Trophoblast cell (in vitro differentiated cells and primary cell): ENCODE results near the gene MGAT3.
"Not testable (repeated sequence)": the region's sequence is repeated elsewhere in the genome, so short reads cannot be mapped to it uniquely, and the experiment has no call there.

Experiments used
- DNase-seq, 2 donors: peaks; one replicate each; pipeline ENCODE4 v3.0.0-alpha.2; 2016
- H2AFZ ChIP-seq: 2 replicates; pipeline ENCODE4 v1.6.1; 2013; ENCODE audit warnings: low read length, moderate library complexity, mild to moderate bottlenecking; ENCODE audit not compliant: insufficient read depth, poor library complexity
- H2AK5ac ChIP-seq: 2 replicates; pipeline ENCODE4 v1.6.1; 2013; ENCODE audit warnings: mild to moderate bottlenecking, low read length
- H2BK120ac ChIP-seq: 2 replicates; pipeline ENCODE4 v1.6.1; 2013; ENCODE audit warnings: low read length, mild to moderate bottlenecking, moderate library complexity; ENCODE audit not compliant: insufficient read depth, poor library complexity
- H2BK12ac ChIP-seq: 2 replicates; pipeline ENCODE4 v1.6.1; 2013; ENCODE audit warnings: mild to moderate bottlenecking, low read length, moderate library complexity
- H2BK5ac ChIP-seq: 2 replicates; pipeline ENCODE4 v1.6.1; 2013; ENCODE audit warnings: low read length, low read depth, moderate library complexity, mild to moderate bottlenecking; ENCODE audit not compliant: poor library complexity
- H3K14ac ChIP-seq: 2 replicates; pipeline ENCODE4 v1.6.1; 2013; ENCODE audit warnings: mild to moderate bottlenecking, low read length
- H3K18ac ChIP-seq: 2 replicates; pipeline ENCODE4 v1.6.1; 2013; ENCODE audit warnings: mild to moderate bottlenecking, low read length
- H3K23ac ChIP-seq: 2 replicates; pipeline ENCODE4 v1.6.1; 2013; ENCODE audit warnings: low read length
- H3K27ac ChIP-seq: 2 replicates; pipeline ENCODE4 v1.5.1; 2013; ENCODE audit warnings: low read depth, mild to moderate bottlenecking, inconsistent platforms, low read length, moderate library complexity
- H3K27me3 ChIP-seq: 2 replicates; pipeline ENCODE4 v1.6.1; 2013; ENCODE audit warnings: inconsistent platforms, mild to moderate bottlenecking, low read length, moderate library complexity; ENCODE audit not compliant: insufficient read depth
- H3K36me3 ChIP-seq, 2 experiments: 1 replicate in 1 of 2; 2 replicates in 1 of 2; pipeline ENCODE4 v1.6.1; 2013; ENCODE audit warnings: low read length in 2 of 2, mild to moderate bottlenecking in 2 of 2, moderate library complexity in 1 of 2; ENCODE audit not compliant: insufficient read depth in 2 of 2, control insufficient read depth in 1 of 2
- H3K4ac ChIP-seq: 2 replicates; pipeline ENCODE4 v1.6.1; 2013; ENCODE audit warnings: low read depth, mild to moderate bottlenecking, low read length, moderate library complexity
- H3K4me1 ChIP-seq, 2 experiments: 1 replicate in 1 of 2; 2 replicates in 1 of 2; pipeline ENCODE4 v1.6.1; 2013; ENCODE audit warnings: low read length in 2 of 2, mild to moderate bottlenecking in 2 of 2, moderate library complexity in 1 of 2; ENCODE audit not compliant: insufficient read depth in 2 of 2, control insufficient read depth in 1 of 2
- H3K4me2 ChIP-seq: 2 replicates; pipeline ENCODE4 v1.6.1; 2013; ENCODE audit warnings: inconsistent platforms, mild to moderate bottlenecking, low read length, moderate library complexity
- H3K4me3 ChIP-seq: 2 replicates; pipeline ENCODE4 v1.5.1; 2013; ENCODE audit warnings: mild to moderate bottlenecking, low read depth, low read length, inconsistent platforms
- H3K79me1 ChIP-seq: one replicate; pipeline ENCODE4 v1.6.1; 2013; ENCODE audit warnings: low read length
- H3K79me2 ChIP-seq: 2 replicates; pipeline ENCODE4 v1.6.1; 2013; ENCODE audit warnings: low read length, mild to moderate bottlenecking; ENCODE audit not compliant: control insufficient read depth, insufficient read depth, poor library complexity
- H3K9ac ChIP-seq: 2 replicates; pipeline ENCODE4 v1.6.1; 2013; ENCODE audit warnings: mild to moderate bottlenecking, low read length
- H3K9me3 ChIP-seq: 2 replicates; pipeline ENCODE4 v1.6.1; 2013; ENCODE audit warnings: low read depth, mild to moderate bottlenecking, control low read depth, inconsistent platforms, low read length; ENCODE audit not compliant: insufficient read depth
- H4K12ac ChIP-seq: 2 replicates; pipeline ENCODE4 v1.6.1; 2013; ENCODE audit warnings: low read depth, mild to moderate bottlenecking, low read length, moderate library complexity
- H4K8ac ChIP-seq: 2 replicates; pipeline ENCODE4 v1.6.1; 2013; ENCODE audit warnings: low read depth, mild to moderate bottlenecking, low read length, moderate library complexity
- H4K91ac ChIP-seq: one replicate; pipeline ENCODE4 v1.6.1; 2013; ENCODE audit warnings: low read depth, mild to moderate bottlenecking, low read length, moderate library complexity
- WGBS: extraction: QIAGEN DNeasy Blood & Tissue Kit; methylation state at CpG from one replicate; pipeline ENCODE4 v1.1.7; 2013; ENCODE audit warnings: missing lambda C conversion rate; ENCODE audit not compliant: insufficient read length, insufficient coverage; ENCODE audit errors: extremely low coverage; 5-methylcytosine and 5-hydroxymethylcytosine counted together

The MGAT3 gene

DNA sequence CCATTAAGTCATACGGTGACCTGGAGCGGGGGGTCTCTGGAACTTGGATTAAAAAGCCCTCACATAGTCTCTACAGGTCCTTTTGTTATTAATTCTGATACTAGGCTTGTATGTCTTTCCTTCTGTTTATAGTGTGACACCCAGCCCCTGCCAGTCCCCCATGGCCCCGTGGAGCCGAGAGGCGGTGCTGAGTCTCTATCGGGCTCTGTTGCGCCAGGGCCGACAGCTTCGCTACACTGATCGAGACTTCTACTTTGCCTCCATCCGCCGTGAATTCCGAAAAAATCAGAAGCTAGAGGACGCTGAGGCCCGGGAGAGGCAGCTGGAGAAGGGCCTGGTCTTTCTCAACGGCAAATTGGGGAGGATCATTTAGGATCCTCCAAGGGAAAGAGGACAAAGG is 47.3 kb downstream of the MGAT3 start:
- no peak overlapping the region for H3K27ac ChIP-seq
- H3K4ac ChIP-seq, result no peak overlapping the region
- DNase-seq, result no peak

DNA sequence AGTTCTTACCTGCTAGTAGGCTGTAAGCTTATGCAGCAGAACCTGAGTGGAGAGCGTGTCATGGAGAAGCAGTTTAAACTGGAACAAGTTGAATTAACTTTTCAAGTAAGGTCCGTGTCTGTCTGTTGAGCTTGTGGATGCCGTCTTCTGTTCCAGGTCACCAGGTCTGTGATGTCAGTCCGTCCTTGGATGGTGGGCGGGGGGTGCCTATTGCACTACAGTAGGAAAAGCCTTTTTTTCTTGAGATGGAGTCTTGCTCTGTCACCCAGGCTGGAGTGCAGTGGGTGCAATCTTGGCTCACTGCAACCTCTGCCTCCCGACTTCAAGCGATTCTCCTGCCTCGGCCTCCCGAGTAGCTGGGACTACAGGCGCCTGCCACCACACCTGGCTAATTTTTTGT is 50.2 kb downstream of the MGAT3 start:
- H3K9me3 ChIP-seq, H3K27me3 ChIP-seq, H4K8ac ChIP-seq, H2AFZ ChIP-seq, H3K9ac ChIP-seq, H3K4me1 ChIP-seq, H2AK5ac ChIP-seq, H3K14ac ChIP-seq, H4K12ac ChIP-seq, H3K4ac ChIP-seq, H3K4me2 ChIP-seq, H3K18ac ChIP-seq, H3K27ac ChIP-seq, DNase-seq, H3K79me1 ChIP-seq, H2BK5ac ChIP-seq, H3K23ac ChIP-seq, H2BK120ac ChIP-seq, H4K91ac ChIP-seq, H3K4me3 ChIP-seq, H3K79me2 ChIP-seq, H2BK12ac ChIP-seq: not testable (repeated sequence)
- peaks cover 46 to 59% of the 10 kb centered on the region in 2 experiments for H3K36me3 ChIP-seq
- no CpG with 5 or more reads among the region's 10 CpGs for WGBS

More for the DNA sequence above, 47.3 kb downstream of the MGAT3 start:
- H3K79me1 ChIP-seq, result peaks cover 8% of the 10 kb centered on the region
- H3K9me3 ChIP-seq, result peaks cover 1% of the 10 kb centered on the region
- H2BK120ac ChIP-seq, result no peak overlapping the region
- no peak overlapping the region for H2BK12ac ChIP-seq
- peaks cover 8 to 9% of the 10 kb centered on the region in 2 experiments for H3K4me1 ChIP-seq
- no peak overlapping the region for H3K4me2 ChIP-seq
- peaks cover 11% of the 10 kb centered on the region for H3K79me2 ChIP-seq
- no peak overlapping the region for H3K23ac ChIP-seq
- no peak overlapping the region for H3K18ac ChIP-seq
- H4K12ac ChIP-seq, result no peak overlapping the region
- no peak overlapping the region for H2AK5ac ChIP-seq
- H2AFZ ChIP-seq, result no peak overlapping the region
- peaks cover 34 to 37% of the 10 kb centered on the region in 2 experiments for H3K36me3 ChIP-seq
- H3K27me3 ChIP-seq, result no peaks in the 10 kb centered on the region
- no peak overlapping the region for H3K9ac ChIP-seq
- WGBS, result no CpG with 5 or more reads among the region's 16 CpGs
- H3K4me3 ChIP-seq, result no peak overlapping the region
- no peak overlapping the region for H4K91ac ChIP-seq
- no peak overlapping the region for H3K14ac ChIP-seq
- H4K8ac ChIP-seq, result no peak overlapping the region
- no peak overlapping the region for H2BK5ac ChIP-seq

DNA sequence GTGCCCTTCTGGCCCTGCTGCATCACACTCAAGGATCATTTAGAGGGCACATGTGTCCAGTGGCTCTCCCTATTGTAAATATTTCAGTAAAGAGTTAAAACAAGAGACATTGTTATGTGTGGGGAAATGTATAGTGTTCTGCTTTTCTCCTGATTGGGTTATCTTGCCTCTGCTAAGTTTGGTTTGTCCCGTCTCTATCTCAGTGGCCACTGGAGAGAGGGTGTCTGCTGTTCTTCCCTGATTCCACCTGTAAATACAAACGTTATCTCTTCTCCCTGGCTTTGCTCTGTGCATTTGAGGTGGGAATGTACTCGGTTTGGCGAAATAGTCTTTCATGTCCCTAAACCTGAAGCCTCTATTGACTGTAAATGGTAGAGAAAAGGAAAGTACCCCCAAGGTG is 51.6 kb downstream of the MGAT3 start:
- Histone ChIP-seq H2AFZ (no peak overlapping the region), H3K9me3 (peaks cover under 1% of the 10 kb centered on the region), H3K4me3 (no peak overlapping the region), H2BK12ac (no peak overlapping the region), H3K18ac (no peak overlapping the region), H3K36me3 (peaks cover 58 to 67% of the 10 kb centered on the region in 2 experiments), H3K9ac (no peak overlapping the region), H2AK5ac (no peak overlapping the region), H3K27me3 (no peaks in the 10 kb centered on the region), H2BK5ac (no peak overlapping the region), H4K8ac (no peak overlapping the region), H3K79me1 (no peaks in the 10 kb centered on the region), H3K4me1 (no peaks in the 10 kb centered on the region), H2BK120ac (no peak overlapping the region), H3K14ac (no peak overlapping the region), H4K12ac (no peak overlapping the region), H4K91ac (no peak overlapping the region), H3K4me2 (no peak overlapping the region), H3K79me2 (no peaks in the 10 kb centered on the region), H3K23ac (no peak overlapping the region), H3K27ac (no peak overlapping the region), H3K4ac (no peak overlapping the region)
- WGBS, result no CpG with 5 or more reads among the region's 4 CpGs
- DNase-seq, result no peak

- Histone ChIP-seq H3K23ac (no peak overlapping the region), H2BK12ac (no peak overlapping the region), H4K91ac (no peak overlapping the region), H3K4me1 (no peaks in the 10 kb centered on the region), H2BK120ac (no peak overlapping the region), H3K4me2 (no peak overlapping the region), H3K36me3 (peaks cover 60 to 71% of the 10 kb centered on the region in 2 experiments), H3K27ac (no peak overlapping the region), H3K27me3 (no peaks in the 10 kb centered on the region), H3K4ac (no peak overlapping the region), H2AK5ac (no peak overlapping the region), H3K4me3 (no peak overlapping the region), H2AFZ (no peak overlapping the region), H3K18ac (no peak overlapping the region), H4K12ac (no peak overlapping the region), H3K14ac (no peak overlapping the region), H2BK5ac (no peak overlapping the region), H3K9ac (no peak overlapping the region), H4K8ac (no peak overlapping the region), H3K9me3 (peaks cover 1% of the 10 kb centered on the region), H3K79me2 (no peaks in the 10 kb centered on the region), H3K79me1 (no peaks in the 10 kb centered on the region)
- WGBS, result no CpG with 5 or more reads among the region's 4 CpGs
- DNase-seq, result no peak
These were observed 53.8 kb downstream of the MGAT3 start for GRCh38 chr22:39510529-39511149.
